GM06990 (cell line): ENCODE measurements around the gene ACTN3.

Source experiments
- DNase-seq: peaks from one replicate; pipeline ENCODE4 v3.0.0-alpha.2; 2011; ENCODE audit not compliant: insufficient read length; ENCODE audit errors: extremely low read depth
- H3K27me3 ChIP-seq: replicated peaks from 2 replicates; pipeline ENCODE4 v1.6.0; 2011; ENCODE audit warnings: low read length; ENCODE audit not compliant: control insufficient read depth, insufficient read depth
- H3K36me3 ChIP-seq: 2 replicates; pipeline ENCODE4 v1.5.1; 2011; ENCODE audit warnings: low read length; ENCODE audit not compliant: control insufficient read depth, insufficient read depth
- H3K4me3 ChIP-seq: replicated peaks from 2 replicates; pipeline ENCODE4 v1.5.1; 2011; ENCODE audit warnings: low read depth, mild to moderate bottlenecking, control low read depth, low read length
- CTCF ChIP-seq: IDR thresholded peaks from 2 replicates; pipeline ENCODE4 v1.5.1; 2011; ENCODE audit warnings: low read length, control low read depth, mild to moderate bottlenecking, inconsistent platforms; ENCODE audit not compliant: insufficient read depth, poor library complexity, severe bottlenecking

ACTN3 gene

DNA sequence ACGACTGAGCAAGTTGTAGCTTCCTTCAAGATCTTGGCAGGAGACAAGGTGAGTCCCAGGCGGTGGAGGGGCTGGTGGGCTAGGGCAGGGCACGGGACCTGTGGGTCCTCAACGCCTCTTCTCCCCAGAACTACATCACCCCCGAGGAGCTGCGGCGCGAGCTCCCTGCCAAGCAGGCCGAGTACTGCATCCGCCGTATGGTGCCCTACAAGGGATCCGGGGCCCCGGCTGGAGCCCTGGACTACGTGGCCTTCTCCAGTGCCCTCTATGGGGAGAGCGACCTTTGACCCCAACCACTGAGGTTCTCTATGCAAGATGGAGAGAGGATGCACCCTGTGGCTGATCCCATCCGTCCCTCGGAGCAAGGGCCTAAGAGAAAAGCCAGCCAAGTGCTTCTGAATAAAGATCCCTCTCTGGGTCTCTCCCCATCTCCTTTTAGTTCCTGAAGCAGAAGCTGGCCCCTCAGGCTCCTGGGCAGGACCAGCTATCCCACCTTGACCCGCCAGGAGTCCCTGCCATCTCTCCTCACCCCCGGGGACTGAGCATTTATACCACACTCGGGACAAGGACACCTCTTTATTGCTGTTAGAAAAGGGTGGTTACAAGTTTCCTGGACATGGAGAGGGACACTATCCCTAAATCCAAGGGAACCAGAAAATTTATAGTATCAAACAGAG is 16.3 kb downstream of the ACTN3 start:
- Histone ChIP-seq H3K27me3 (peaks cover 5% of the 10 kb centered on the region), H3K4me3 (no peak overlapping the region), H3K36me3 (no peaks in the 10 kb centered on the region)
- TF ChIP-seq CTCF, result no peak
- DNase-seq, result no peak

- Histone ChIP-seq H3K36me3 (no peaks in the 10 kb centered on the region), H3K27me3 (peaks cover 5% of the 10 kb centered on the region)
- no peak for DNase-seq
Observed at GRCh38 chr11:66563832-66564231, 17.1 kb downstream of the ACTN3 start.

DNA sequence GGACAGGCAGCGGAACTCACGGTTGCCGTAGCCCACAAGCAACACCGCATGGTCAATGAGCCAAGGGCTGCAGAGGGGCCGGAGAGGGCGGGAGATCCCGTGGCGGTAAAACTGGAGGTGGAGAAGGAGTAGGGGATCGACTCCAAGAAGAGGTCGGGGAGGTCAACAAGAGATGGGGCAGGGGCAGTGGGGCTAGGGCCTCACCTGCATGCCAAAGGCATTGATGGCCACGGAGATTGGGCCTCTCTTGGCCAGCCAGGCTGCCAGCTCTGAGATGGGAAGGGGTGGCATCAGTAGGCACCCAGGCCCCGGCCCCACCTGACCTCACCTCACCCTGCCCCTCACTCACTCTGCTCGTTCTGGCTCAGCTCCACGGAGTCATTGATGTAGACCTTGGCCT is 17.8 kb downstream of the ACTN3 start:
- no peaks in the 10 kb centered on the region for H3K36me3 ChIP-seq
- H3K27me3 ChIP-seq, result peaks cover 5% of the 10 kb centered on the region
- DNase-seq, result no peak
- H3K4me3 ChIP-seq, result no peak overlapping the region
- no peak for TF ChIP-seq CTCF

More at GRCh38 chr11:66563832-66564231, 17.1 kb downstream of the ACTN3 start:
- no peak overlapping the region for H3K4me3 ChIP-seq
- TF ChIP-seq CTCF, result no peak

DNA sequence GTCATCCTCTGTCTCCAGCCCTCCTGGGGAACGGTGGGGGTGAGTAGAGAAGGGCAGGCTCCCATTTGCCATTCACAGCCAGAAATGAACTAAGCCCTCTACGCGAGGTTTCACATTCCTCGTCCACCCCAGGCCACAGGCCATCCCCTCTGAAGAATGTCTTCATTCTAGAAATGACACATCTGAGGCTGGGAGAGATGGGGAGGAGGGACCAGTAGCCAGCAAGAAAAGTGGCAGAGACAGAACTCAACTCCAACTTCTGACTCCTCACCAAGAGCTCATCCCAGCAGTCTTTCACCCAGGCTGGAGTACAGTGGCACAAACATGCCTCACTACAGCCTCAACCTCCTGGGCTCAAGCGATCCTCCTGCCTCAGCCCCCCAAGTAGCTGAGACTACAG is 18.3 kb downstream of the ACTN3 start:
- TF ChIP-seq CTCF, result no peak
- no peak for DNase-seq
- Histone ChIP-seq H3K36me3 (no peaks in the 10 kb centered on the region), H3K4me3 (no peak overlapping the region), H3K27me3 (peaks cover 5% of the 10 kb centered on the region)

DNA sequence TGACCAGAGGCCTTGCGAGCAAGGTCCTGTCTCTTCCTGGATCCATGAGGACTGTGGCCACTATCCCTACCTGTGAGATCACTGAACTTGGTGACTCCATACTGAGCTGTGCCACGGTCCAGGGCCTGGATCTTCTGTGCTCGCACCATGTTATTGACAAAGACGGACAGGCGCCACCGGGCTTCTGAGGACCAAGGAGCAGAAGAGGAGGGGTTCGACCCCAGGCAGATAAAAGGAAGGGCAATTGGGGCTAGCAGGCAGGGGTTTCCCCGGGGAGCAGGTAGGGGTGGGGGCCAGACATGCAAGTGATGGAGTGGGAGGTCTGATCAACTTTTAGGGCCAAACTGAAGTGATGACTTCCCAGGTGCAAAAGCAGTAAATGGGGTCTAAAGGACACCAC is 19.5 kb downstream of the ACTN3 start:
- Histone ChIP-seq H3K27me3 (peaks cover 5% of the 10 kb centered on the region), H3K36me3 (no peaks in the 10 kb centered on the region), H3K4me3 (no peak overlapping the region)
- DNase-seq, result no peak
- TF ChIP-seq CTCF, result no peak

DNA sequence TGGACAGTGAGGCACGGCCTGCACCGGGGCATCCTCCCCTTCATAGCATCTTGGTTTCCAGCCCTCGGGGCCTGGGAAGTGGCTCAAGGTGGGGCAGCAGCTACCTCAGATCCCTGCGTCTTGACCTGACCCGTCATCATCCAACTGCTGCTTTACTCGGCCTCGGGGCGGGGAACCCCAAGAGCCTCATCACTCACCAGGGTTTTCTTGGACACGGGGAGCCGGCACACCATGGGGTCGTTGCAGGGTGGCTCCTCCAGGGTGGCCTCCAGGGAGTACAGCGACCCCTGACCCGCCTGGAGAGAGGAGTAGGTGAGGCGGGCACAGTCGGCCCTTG is 21.1 kb downstream of the ACTN3 start:
- no peak for TF ChIP-seq CTCF
- peaks cover 5% of the 10 kb centered on the region for H3K27me3 ChIP-seq
- H3K4me3 ChIP-seq, result peak overlapping the region; percentile 34
- no peak for DNase-seq
- no peaks in the 10 kb centered on the region for H3K36me3 ChIP-seq
